SK-N-SH treated with all-trans-retinoic acid at 6 μM for 48 hours (cell line): Measurements from ENCODE around the gene PTP4A2.

ENCODE experiments used
- ATAC-seq: fragments of 200-7000 bp; cut with Tn5 transposase; 3 replicates; pipeline ENCODE4 v1.9.1; 2020; ENCODE audit warnings: mild to moderate bottlenecking, moderate library complexity
- ARNTL ChIP-seq: fragments of 450-650 bp; formaldehyde crosslinking; IDR thresholded peaks from 2 replicates; pipeline ENCODE4 v1.5.0; 2020; ENCODE audit warnings: low read depth, mild to moderate bottlenecking, moderate library complexity, borderline replicate concordance
- BACH2 ChIP-seq: fragments of 250-450 bp; sonication (Bioruptor Pico); IDR thresholded peaks from 2 replicates; pipeline ENCODE4 v1.9.0; 2021; ENCODE audit warnings: mild to moderate bottlenecking, borderline replicate concordance
- CREB5 ChIP-seq: fragments of 250-450 bp; sonication (Bioruptor Pico); IDR thresholded peaks from 2 replicates; pipeline ENCODE4 v1.5.1; 2020; ENCODE audit warnings: low read depth, mild to moderate bottlenecking, moderate library complexity
- CSDC2 ChIP-seq: fragments of 250-450 bp; sonication (Bioruptor Pico); IDR thresholded peaks from 2 replicates; pipeline ENCODE4 v1.5.0; 2020; ENCODE audit warnings: mild to moderate bottlenecking, moderate library complexity
- CSRNP3 ChIP-seq: fragments of 250-450 bp; sonication (Bioruptor Pico); IDR thresholded peaks from 2 replicates; pipeline ENCODE4 v1.5.1; 2021; ENCODE audit warnings: mild to moderate bottlenecking, moderate library complexity
- GLIS3 ChIP-seq: fragments of 250-450 bp; sonication (Bioruptor Pico); IDR thresholded peaks from 2 replicates; pipeline ENCODE4 v1.5.0; 2020; ENCODE audit warnings: mild to moderate bottlenecking, moderate library complexity
- PATZ1 ChIP-seq: fragments of 250-450 bp; sonication (Bioruptor Pico); IDR thresholded peaks from 2 replicates; pipeline ENCODE4 v1.8.0; 2020; ENCODE audit warnings: mild to moderate bottlenecking, moderate library complexity, borderline replicate concordance
- POU6F1 ChIP-seq: fragments of 250-450 bp; sonication (Bioruptor Pico); IDR thresholded peaks from 2 replicates; pipeline ENCODE4 v1.8.0; 2021; ENCODE audit warnings: low read depth, mild to moderate bottlenecking, moderate library complexity, borderline replicate concordance
- PPARA ChIP-seq: fragments of 250-450 bp; sonication (Bioruptor Pico); IDR thresholded peaks from 2 replicates; pipeline ENCODE4 v1.5.0; 2020; ENCODE audit warnings: mild to moderate bottlenecking, borderline replicate concordance
- SNAI2 ChIP-seq: fragments of 250-450 bp; sonication (Bioruptor Pico); IDR thresholded peaks from 2 replicates; pipeline ENCODE4 v1.5.0; 2020; ENCODE audit warnings: mild to moderate bottlenecking, moderate library complexity
- TSHZ2 ChIP-seq: fragments of 250-450 bp; sonication (Bioruptor Pico); IDR thresholded peaks from 2 replicates; pipeline ENCODE4 v1.5.0; 2020; ENCODE audit warnings: mild to moderate bottlenecking, moderate library complexity
- ZC3H10 ChIP-seq: fragments of 250-450 bp; sonication (Bioruptor Pico); IDR thresholded peaks from 2 replicates; pipeline ENCODE4 v1.5.1; 2021; ENCODE audit warnings: mild to moderate bottlenecking, moderate library complexity
- ZFP3 ChIP-seq: fragments of 250-450 bp; sonication (Bioruptor Pico); IDR thresholded peaks from 2 replicates; pipeline ENCODE4 v1.5.0; 2020; ENCODE audit warnings: mild to moderate bottlenecking, moderate library complexity
- ZFP30 ChIP-seq: fragments of 450-650 bp; formaldehyde crosslinking; IDR thresholded peaks from 2 replicates; pipeline ENCODE4 v1.5.0; 2022; ENCODE audit warnings: mild to moderate bottlenecking, moderate library complexity
- ZNF70 ChIP-seq: fragments of 450-650 bp; formaldehyde crosslinking; IDR thresholded peaks from 2 replicates; pipeline ENCODE4 v1.5.0; 2020; ENCODE audit warnings: mild to moderate bottlenecking, moderate library complexity

The PTP4A2 gene

GRCh38 chr1:31923901-31924535 lies 14.2 kb downstream of the PTP4A2 start (continued):
- TF ChIP-seq ZNF70 (CRISPR knock-in tag) = no peak
- no peak for TF ChIP-seq ZFP30 (CRISPR knock-in tag)
- TF ChIP-seq PATZ1 (CRISPR knock-in tag) = no peak
- no peak for TF ChIP-seq GLIS3
- TF ChIP-seq BACH2 = no peak

- TF ChIP-seq POU6F1 (CRISPR knock-in tag) (no peak), SNAI2 (no peak), ZFP3 (CRISPR knock-in tag) (no peak), CSRNP3 (CRISPR knock-in tag) (no peak), GLIS3 (no peak), CSDC2 (CRISPR knock-in tag) (no peak), ZC3H10 (no peak), ARNTL (CRISPR knock-in tag) (no peak)
These were observed 17.2 kb downstream of the PTP4A2 start for GRCh38 chr1:31920956-31921355.

GRCh38 chr1:31919591-31919990 lies 18.6 kb downstream of the PTP4A2 start:
- no peak for ATAC-seq
- no peak for TF ChIP-seq TSHZ2 (CRISPR knock-in tag)
- no peak for TF ChIP-seq PPARA (CRISPR knock-in tag)
- no peak for TF ChIP-seq ZC3H10
- no peak for TF ChIP-seq GLIS3
- TF ChIP-seq CREB5 (CRISPR knock-in tag) = no peak
- TF ChIP-seq POU6F1 (CRISPR knock-in tag) = no peak
- no peak for TF ChIP-seq ZFP30 (CRISPR knock-in tag)
- no peak for TF ChIP-seq BACH2
- TF ChIP-seq ARNTL (CRISPR knock-in tag) = no peak
- TF ChIP-seq ZNF70 (CRISPR knock-in tag) = no peak
- no peak for TF ChIP-seq PATZ1 (CRISPR knock-in tag)
- no peak for TF ChIP-seq SNAI2

More at GRCh38 chr1:31920956-31921355, 17.2 kb downstream of the PTP4A2 start:
- no peak for ATAC-seq
